Vagina (tissue), 2 donors: ENCODE results near the gene NPHP1. TPM values are rescaled to one million over a fixed set of nuclear protein-coding genes. Genes with fewer than 3 reads are reported as not detected.

Experiments
- DNase-seq, 2 donors: peaks; one replicate each; pipeline ENCODE4 v3.0.0-alpha.2; 2017; ENCODE audit errors: extremely low spot score in 2 of 2
- H3K27ac ChIP-seq: fragments of 200-600 bp; sonication (generic); one replicate; pipeline ENCODE4 v1.5.1; 2019
- H3K27me3 ChIP-seq: fragments of 200-600 bp; sonication (generic); one replicate; pipeline ENCODE4 v1.5.1; 2019
- H3K36me3 ChIP-seq, 2 donors: fragments of 200-600 bp; sonication (generic); one replicate each; pipeline ENCODE4 v1.5.1; 2017 to 2019
- H3K4me1 ChIP-seq: fragments of 200-600 bp; sonication (generic); one replicate; pipeline ENCODE4 v1.5.1; 2019
- H3K4me3 ChIP-seq, 2 donors: fragments of 200-600 bp; sonication (generic); 1 replicate in 1 of 2; 2 replicates in 1 of 2; pipeline ENCODE4 v1.5.1; 2016 to 2019
- H3K9me3 ChIP-seq: fragments of 200-600 bp; sonication (generic); one replicate; pipeline ENCODE4 v1.5.1; 2019
- POLR2A ChIP-seq, 2 donors: fragments of 450-650 bp; IDR thresholded peaks; one replicate each; pipeline ENCODE4 v1.6.1; 2017; ENCODE audit warnings: antibody characterized with exemption in 2 of 2, mild to moderate bottlenecking in 2 of 2, moderate library complexity in 2 of 2
- POLR2AphosphoS5 ChIP-seq, 2 donors: sonication (generic); formaldehyde crosslinking; IDR thresholded peaks; one replicate each; pipeline ENCODE4 v1.9.0; 2017; ENCODE audit warnings: antibody characterized with exemption in 2 of 2, mild to moderate bottlenecking in 2 of 2, low read depth in 1 of 2; ENCODE audit not compliant: insufficient read depth in 1 of 2
- intact Hi-C: fragments of 100-400 bp; cut with DNase I; formaldehyde crosslinking; loops from one replicate; pipeline ENCODE4 v1.15.1; 2023
- total RNA-seq: library from RNA; depleted of rRNA; stranded (reverse); fragments of >200 nt; gene quantifications from one replicate; pipeline ENCODE4 v1.2.3, GENCODE V29; 2016
- TF ChIP-seq, protein P1 (sequence below), 3 experiments: fragments of 450-650 bp in 2 of 3; fragments of 200-600 bp in 1 of 3; sonication (generic) in 1 of 3; IDR thresholded peaks; one replicate each; pipeline ENCODE4 v1.5.1; 2017 to 2019; ENCODE audit warnings: antibody characterized with exemption in 3 of 3, mild to moderate bottlenecking in 2 of 3, moderate library complexity in 2 of 3

The NPHP1 gene
- total RNA-seq, 1 donor from 2014 or later: 4.9 TPM

DNA sequence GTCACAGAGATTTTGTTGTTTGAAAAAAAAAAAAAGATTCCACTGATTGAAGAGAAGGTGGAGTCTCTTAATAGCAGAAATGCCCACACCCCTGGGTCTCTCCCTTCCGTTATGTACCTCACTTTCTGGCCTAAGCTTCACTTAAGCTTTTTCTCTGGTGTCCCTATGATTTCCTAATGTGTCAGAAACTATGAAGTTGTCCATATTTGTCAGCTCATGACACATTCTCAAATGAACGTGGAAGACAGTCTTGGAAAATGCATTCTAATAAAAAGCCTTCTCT is 83.8 kb downstream of the NPHP1 start:
- Histone ChIP-seq H3K4me1 (peaks cover 14% of the 10 kb centered on the region), H3K4me3 (no peak overlapping the region), H3K9me3 (no peaks in the 10 kb centered on the region), H3K36me3 (no peaks in the 10 kb centered on the region), H3K27ac (no peak overlapping the region), H3K27me3 (no peaks in the 10 kb centered on the region)
- TF ChIP-seq, protein P1, sequence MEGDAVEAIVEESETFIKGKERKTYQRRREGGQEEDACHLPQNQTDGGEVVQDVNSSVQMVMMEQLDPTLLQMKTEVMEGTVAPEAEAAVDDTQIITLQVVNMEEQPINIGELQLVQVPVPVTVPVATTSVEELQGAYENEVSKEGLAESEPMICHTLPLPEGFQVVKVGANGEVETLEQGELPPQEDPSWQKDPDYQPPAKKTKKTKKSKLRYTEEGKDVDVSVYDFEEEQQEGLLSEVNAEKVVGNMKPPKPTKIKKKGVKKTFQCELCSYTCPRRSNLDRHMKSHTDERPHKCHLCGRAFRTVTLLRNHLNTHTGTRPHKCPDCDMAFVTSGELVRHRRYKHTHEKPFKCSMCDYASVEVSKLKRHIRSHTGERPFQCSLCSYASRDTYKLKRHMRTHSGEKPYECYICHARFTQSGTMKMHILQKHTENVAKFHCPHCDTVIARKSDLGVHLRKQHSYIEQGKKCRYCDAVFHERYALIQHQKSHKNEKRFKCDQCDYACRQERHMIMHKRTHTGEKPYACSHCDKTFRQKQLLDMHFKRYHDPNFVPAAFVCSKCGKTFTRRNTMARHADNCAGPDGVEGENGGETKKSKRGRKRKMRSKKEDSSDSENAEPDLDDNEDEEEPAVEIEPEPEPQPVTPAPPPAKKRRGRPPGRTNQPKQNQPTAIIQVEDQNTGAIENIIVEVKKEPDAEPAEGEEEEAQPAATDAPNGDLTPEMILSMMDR (IDR thresholded peaks at IDR 0.05): no peak
- TF ChIP-seq POLR2AphosphoS5 (IDR thresholded peaks at IDR 0.05; ENCODE audit: insufficient read depth in 1 of 2, low read depth in 1 of 2) (no peak), POLR2A (IDR thresholded peaks at IDR 0.05) (no peak)
- DNase-seq: no peak
- intact Hi-C loops: no loop called here

DNA sequence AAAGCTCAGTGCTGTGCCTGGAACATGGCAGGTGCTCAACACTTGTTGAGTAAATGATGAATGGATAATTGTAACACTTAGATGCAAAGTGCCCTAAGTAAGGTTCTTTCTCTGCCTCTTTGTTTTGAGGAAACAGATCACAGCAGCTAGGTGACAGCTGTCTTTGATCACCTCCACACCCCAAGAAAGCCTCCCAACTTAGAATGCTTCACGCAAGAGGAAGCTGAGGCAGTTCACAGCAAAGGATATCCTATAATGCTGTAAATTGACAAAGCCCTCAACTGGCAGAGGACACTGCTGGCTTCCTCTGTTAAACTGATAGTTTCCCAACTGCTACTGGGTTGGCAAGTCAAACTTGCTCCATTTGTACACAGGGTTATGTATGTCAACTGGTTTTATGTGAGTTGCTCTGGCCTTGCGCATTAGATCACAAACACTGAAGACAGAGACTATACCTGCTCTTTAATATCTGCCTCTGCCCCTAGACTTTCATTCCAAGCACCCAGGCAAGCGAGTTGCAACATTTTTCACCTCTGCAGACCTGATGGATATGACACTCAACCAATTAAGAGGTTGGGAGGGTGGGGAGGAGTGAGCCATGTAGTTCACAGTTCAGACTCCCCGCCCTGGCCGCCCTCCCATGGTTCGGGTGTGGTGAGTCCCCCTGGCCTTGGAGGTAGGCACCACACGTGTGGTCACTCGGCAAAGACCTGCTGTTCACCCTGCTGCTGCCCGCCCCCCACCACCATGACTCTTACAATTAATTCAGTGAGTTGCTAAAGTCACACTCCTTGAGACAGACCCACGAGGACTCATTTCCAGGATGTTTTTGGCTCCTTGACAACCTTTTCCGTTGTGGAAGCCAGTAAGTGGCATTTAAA is 84.4 kb downstream of the NPHP1 start:
- Histone ChIP-seq H3K4me1 (peaks cover 19% of the 10 kb centered on the region), H3K4me3 (no peak overlapping the region), H3K36me3 (no peaks in the 10 kb centered on the region), H3K27me3 (no peaks in the 10 kb centered on the region), H3K27ac (no peak overlapping the region), H3K9me3 (no peaks in the 10 kb centered on the region)
- DNase-seq: no peak
- TF ChIP-seq, protein P1 (IDR thresholded peaks at IDR 0.05): no peak
- TF ChIP-seq POLR2AphosphoS5 (IDR thresholded peaks at IDR 0.05; ENCODE audit: insufficient read depth in 1 of 2, low read depth in 1 of 2) (no peak), POLR2A (IDR thresholded peaks at IDR 0.05) (no peak)
- intact Hi-C loops: no loop called here

DNA sequence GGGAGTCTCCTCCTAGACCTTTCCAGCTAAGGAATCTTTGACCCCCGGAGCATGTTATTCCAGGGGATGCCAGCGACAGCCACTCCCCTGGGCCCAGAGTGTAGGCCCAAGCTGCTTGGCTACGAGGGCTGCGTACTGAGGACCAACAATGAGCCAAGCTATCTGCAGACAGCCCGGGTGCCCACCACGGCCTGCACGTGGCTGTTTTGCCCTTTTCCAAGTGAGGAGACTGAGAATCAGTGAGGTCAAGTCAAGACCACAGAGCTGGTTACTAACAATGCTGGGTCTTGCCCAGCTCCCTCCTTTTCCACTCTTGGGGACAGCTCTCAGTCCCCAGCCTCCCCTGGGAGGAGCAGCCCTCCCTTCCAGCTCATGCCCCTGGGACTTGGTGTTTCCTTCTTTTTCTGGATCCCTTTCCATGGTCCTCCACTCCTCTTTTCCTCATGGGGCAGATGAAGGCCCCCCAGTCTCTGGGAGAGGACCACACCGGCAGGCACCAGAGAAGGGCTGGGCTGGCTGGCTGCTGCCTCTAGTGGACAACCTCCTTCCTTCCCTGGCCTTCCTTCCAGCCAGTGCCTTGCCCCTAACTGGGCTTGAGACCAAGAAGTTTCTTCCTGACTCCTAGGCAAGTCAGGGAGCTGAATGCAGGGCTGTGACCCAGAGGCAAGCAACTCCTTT is 88.6 kb downstream of the NPHP1 start:
- H3K9me3 ChIP-seq: no peaks in the 10 kb centered on the region
- H3K4me3 ChIP-seq: peak overlapping the region; percentile 33 to 51
- intact Hi-C loops: no loop called here
- no peaks in the 10 kb centered on the region for H3K27me3 ChIP-seq
- peak overlapping the region; percentile 66 for H3K27ac ChIP-seq
- peaks cover 36% of the 10 kb centered on the region for H3K4me1 ChIP-seq
- DNase-seq: peak in 1 of 2 donors; percentile 96
- TF ChIP-seq, protein P1 (IDR thresholded peaks at IDR 0.05): no peak
- TF ChIP-seq POLR2A (IDR thresholded peaks at IDR 0.05) (no peak), POLR2AphosphoS5 (IDR thresholded peaks at IDR 0.05; ENCODE audit: insufficient read depth in 1 of 2, low read depth in 1 of 2) (no peak)
- no peaks in the 10 kb centered on the region for H3K36me3 ChIP-seq

DNA sequence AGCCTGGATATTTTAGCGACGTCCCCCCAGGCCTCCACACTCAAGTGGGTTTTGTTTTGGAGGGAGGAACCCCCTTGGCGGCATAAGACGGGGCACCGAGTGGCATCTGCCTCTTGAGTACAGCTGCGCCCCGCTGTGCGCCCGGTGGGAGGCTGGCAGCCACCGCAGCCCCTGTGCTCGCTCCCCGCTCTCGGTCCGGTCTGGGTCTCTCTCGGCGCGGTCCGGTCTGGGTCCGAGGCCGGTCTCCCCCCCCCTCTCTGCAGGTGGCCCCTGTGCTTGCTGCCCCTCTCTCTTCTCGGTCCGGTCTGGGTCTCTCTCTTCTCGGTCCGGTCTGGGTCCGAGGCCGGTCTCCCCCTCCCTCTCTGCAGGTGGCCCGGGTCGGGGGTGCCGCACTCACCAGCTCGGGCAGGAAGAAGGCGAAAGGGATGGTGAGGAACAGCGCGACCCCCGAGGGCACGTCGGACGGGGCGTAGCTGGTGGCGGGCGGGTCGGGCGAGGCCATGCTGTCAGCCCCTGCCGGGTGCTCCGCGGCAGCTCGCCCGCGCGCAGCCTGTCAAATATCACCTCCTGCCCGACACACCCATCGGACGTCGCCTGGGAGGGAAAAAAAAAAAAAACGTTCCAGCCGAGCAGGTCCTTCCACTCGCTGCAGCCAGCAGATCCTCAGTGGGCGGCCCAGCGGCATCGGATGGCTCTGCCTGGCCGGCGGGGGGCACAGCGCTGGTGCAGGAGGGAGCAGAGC is 89.4 kb downstream of the NPHP1 start, which contains the start of gene MALL:
Gene MALL (minus strand): TSS at position 532 of the 742 bp plus-strand sequence. CDS start 30 bp downstream, at position 502.
- peak within 1 kb of the TSS; percentile 66 for H3K27ac ChIP-seq
- peak in 1 of 2 donors; percentile 96 for DNase-seq
- no peaks in the 10 kb centered on the region for H3K27me3 ChIP-seq
- TF ChIP-seq POLR2AphosphoS5 (IDR thresholded peaks at IDR 0.05; ENCODE audit: insufficient read depth in 1 of 2, low read depth in 1 of 2) (peak; percentile 35 to 44), POLR2A (IDR thresholded peaks at IDR 0.05) (no peak)
- TF ChIP-seq, protein P1 (IDR thresholded peaks at IDR 0.05): no peak
- intact Hi-C loops: no loop called here
- H3K4me1 ChIP-seq: peaks cover 32% of the 10 kb centered on the region
- no peaks in the 10 kb centered on the region for H3K36me3 ChIP-seq
- H3K4me3 ChIP-seq: peak within 1 kb of the TSS; percentile 33 to 51
- H3K9me3 ChIP-seq: no peaks in the 10 kb centered on the region
